Mesenchymal stem cell (in vitro differentiated cells and primary cell): ENCODE data around the gene TMED7.
"Not testable (repeated sequence)": the region's sequence is repeated elsewhere in the genome, so short reads cannot be mapped to it uniquely, and the experiment has no call there.

ENCODE experiments used
- DNase-seq: peaks from one replicate; pipeline ENCODE4 v3.0.0-alpha.2; 2013
- H2AFZ ChIP-seq: one replicate; pipeline ENCODE4 v1.6.1; 2013; ENCODE audit warnings: low read depth, mild to moderate bottlenecking, control low read depth, inconsistent platforms, low read length, moderate library complexity
- H2AK5ac ChIP-seq: 2 replicates; pipeline ENCODE4 v1.6.1; 2013; ENCODE audit warnings: low read length, moderate library complexity, mild to moderate bottlenecking, inconsistent platforms; ENCODE audit not compliant: severe bottlenecking
- H2BK120ac ChIP-seq: one replicate; pipeline ENCODE4 v1.6.1; 2013; ENCODE audit warnings: low read depth, mild to moderate bottlenecking, inconsistent platforms, low read length, moderate library complexity
- H2BK12ac ChIP-seq, 2 experiments: one replicate each; pipeline ENCODE4 v1.6.1; 2013; ENCODE audit warnings: inconsistent platforms in 2 of 2, low read length in 2 of 2, mild to moderate bottlenecking in 2 of 2, moderate library complexity in 2 of 2, control low read depth in 1 of 2
- H2BK15ac ChIP-seq: one replicate; pipeline ENCODE4 v1.6.1; 2013; ENCODE audit warnings: mild to moderate bottlenecking, low read depth, inconsistent platforms; ENCODE audit not compliant: poor library complexity, severe bottlenecking
- H2BK5ac ChIP-seq: 2 replicates; pipeline ENCODE4 v1.6.1; 2013; ENCODE audit warnings: low read depth, mild to moderate bottlenecking, low read length, control low read depth, inconsistent platforms; ENCODE audit not compliant: poor library complexity, severe bottlenecking
- H3K14ac ChIP-seq, 2 experiments: one replicate each; pipeline ENCODE4 v1.6.1; 2013; ENCODE audit warnings: inconsistent platforms in 2 of 2, low read length in 2 of 2, control low read depth in 1 of 2, mild to moderate bottlenecking in 1 of 2, moderate library complexity in 1 of 2
- H3K18ac ChIP-seq, 2 experiments: one replicate each; pipeline ENCODE4 v1.6.1; 2013; ENCODE audit warnings: inconsistent platforms in 2 of 2, low read length in 2 of 2, control low read depth in 1 of 2, low read depth in 1 of 2, mild to moderate bottlenecking in 1 of 2
- H3K23ac ChIP-seq, 2 experiments: one replicate each; pipeline ENCODE4 v1.6.1; 2013; ENCODE audit warnings: inconsistent platforms in 2 of 2, low read length in 2 of 2, mild to moderate bottlenecking in 2 of 2, moderate library complexity in 2 of 2, control low read depth in 1 of 2
- H3K27ac ChIP-seq: 2 replicates; pipeline ENCODE4 v1.5.1; 2013; ENCODE audit warnings: mild to moderate bottlenecking, moderate library complexity, low read length, control low read depth, inconsistent platforms; ENCODE audit not compliant: poor library complexity, severe bottlenecking
- H3K27me3 ChIP-seq, 2 experiments: 2 replicates each; pipeline versions ENCODE4 v1.6.1 to v1.7.0; 2013; ENCODE audit warnings: low read length in 2 of 2, mild to moderate bottlenecking in 2 of 2, moderate library complexity in 2 of 2, control low read depth in 1 of 2, inconsistent platforms in 1 of 2; ENCODE audit not compliant: control insufficient read depth in 1 of 2, insufficient read depth in 1 of 2
- H3K36me3 ChIP-seq, 2 experiments: 2 replicates each; pipeline versions ENCODE4 v1.6.1 to v1.7.0; 2013; ENCODE audit warnings: low read length in 2 of 2, control low read depth in 1 of 2, inconsistent platforms in 1 of 2, low read depth in 1 of 2, mild to moderate bottlenecking in 1 of 2; ENCODE audit not compliant: insufficient read depth in 2 of 2, control insufficient read depth in 1 of 2
- H3K4ac ChIP-seq, 2 experiments: one replicate each; pipeline ENCODE4 v1.6.1; 2013; ENCODE audit warnings: inconsistent platforms in 2 of 2, low read length in 2 of 2, mild to moderate bottlenecking in 2 of 2, moderate library complexity in 2 of 2, control low read depth in 1 of 2, low read depth in 1 of 2
- H3K4me1 ChIP-seq: 2 replicates; pipeline ENCODE4 v1.6.1; 2013; ENCODE audit warnings: low read depth, low read length, control low read depth; ENCODE audit not compliant: control insufficient read depth, insufficient read depth
- H3K4me2 ChIP-seq: 2 replicates; pipeline ENCODE4 v1.6.1; 2013; ENCODE audit warnings: low read length, mild to moderate bottlenecking, inconsistent platforms; ENCODE audit not compliant: poor library complexity, severe bottlenecking
- H3K4me3 ChIP-seq, 2 experiments: 2 replicates each; pipeline versions ENCODE4 v1.5.1 to v1.7.0; 2013; ENCODE audit warnings: low read length in 2 of 2, mild to moderate bottlenecking in 2 of 2, control low read depth in 1 of 2, low read depth in 1 of 2; ENCODE audit not compliant: insufficient read depth in 1 of 2
- H3K79me1 ChIP-seq: replicated peaks from 2 replicates; pipeline ENCODE4 v1.6.1; 2013; ENCODE audit warnings: mild to moderate bottlenecking, control low read depth, low read length, inconsistent platforms; ENCODE audit not compliant: poor library complexity, severe bottlenecking
- H3K9ac ChIP-seq: 2 replicates; pipeline ENCODE4 v1.7.0; 2013; ENCODE audit warnings: mild to moderate bottlenecking, low read length, moderate library complexity
- H3K9me3 ChIP-seq: 2 replicates; pipeline ENCODE4 v1.7.0; 2013; ENCODE audit warnings: mild to moderate bottlenecking, low read length; ENCODE audit not compliant: control insufficient read depth
- H4K8ac ChIP-seq: one replicate; pipeline ENCODE4 v1.6.1; 2013; ENCODE audit warnings: inconsistent platforms, mild to moderate bottlenecking, low read length, moderate library complexity
- H4K91ac ChIP-seq: one replicate; pipeline ENCODE4 v1.6.1; 2013; ENCODE audit warnings: mild to moderate bottlenecking, low read length, inconsistent platforms
- WGBS: methylation state at CpG from one replicate; pipeline ENCODE4 v1.1.7; 2013; ENCODE audit warnings: mixed read lengths; 5-methylcytosine and 5-hydroxymethylcytosine counted together

TMED7 gene

GRCh38 chr5:115648056-115648455 is 22.2 kb upstream of the TMED7 start:
- no peak overlapping the region for H3K23ac ChIP-seq
- no peak overlapping the region for H3K9ac ChIP-seq
- no peaks in the 10 kb centered on the region for H3K79me1 ChIP-seq
- H3K18ac ChIP-seq: no peak overlapping the region
- no peak overlapping the region for H2BK120ac ChIP-seq
- no peak overlapping the region for H4K91ac ChIP-seq
- H2AFZ ChIP-seq: no peak overlapping the region
- no peak overlapping the region for H3K4me3 ChIP-seq
- no peak overlapping the region for H3K14ac ChIP-seq
- H4K8ac ChIP-seq: no peak overlapping the region
- no peaks in the 10 kb centered on the region for H3K9me3 ChIP-seq
- no peak overlapping the region for H3K27ac ChIP-seq
- H2AK5ac ChIP-seq: no peak overlapping the region
- H3K4me2 ChIP-seq: no peak overlapping the region
- H3K4me1 ChIP-seq: no peaks in the 10 kb centered on the region
- H2BK12ac ChIP-seq: no peak overlapping the region
- H2BK5ac ChIP-seq: no peak overlapping the region
- H2BK15ac ChIP-seq: no peak overlapping the region
- peaks cover 0 to 5% of the 10 kb centered on the region in 2 experiments for H3K27me3 ChIP-seq
- WGBS: 90% methylated on average over 3 of the region's 3 CpGs
- DNase-seq: no peak
- no peaks in the 10 kb centered on the region for H3K36me3 ChIP-seq
- no peak overlapping the region for H3K4ac ChIP-seq

- H3K9me3 ChIP-seq, H3K4me2 ChIP-seq, H2BK15ac ChIP-seq, H3K4ac ChIP-seq, H2BK12ac ChIP-seq, H3K4me3 ChIP-seq, H3K23ac ChIP-seq, H3K9ac ChIP-seq, H4K91ac ChIP-seq, H2AFZ ChIP-seq, H3K18ac ChIP-seq, H3K27me3 ChIP-seq, H3K36me3 ChIP-seq, DNase-seq, H3K27ac ChIP-seq, H2AK5ac ChIP-seq, H3K79me1 ChIP-seq, H2BK5ac ChIP-seq, H4K8ac ChIP-seq, H3K4me1 ChIP-seq, H3K14ac ChIP-seq, H2BK120ac ChIP-seq: not testable (repeated sequence)
- WGBS: 90% methylated on average over 1 of the region's 5 CpGs
Measured at GRCh38 chr5:115645386-115645785, 19.6 kb upstream of the TMED7 start.

DNA sequence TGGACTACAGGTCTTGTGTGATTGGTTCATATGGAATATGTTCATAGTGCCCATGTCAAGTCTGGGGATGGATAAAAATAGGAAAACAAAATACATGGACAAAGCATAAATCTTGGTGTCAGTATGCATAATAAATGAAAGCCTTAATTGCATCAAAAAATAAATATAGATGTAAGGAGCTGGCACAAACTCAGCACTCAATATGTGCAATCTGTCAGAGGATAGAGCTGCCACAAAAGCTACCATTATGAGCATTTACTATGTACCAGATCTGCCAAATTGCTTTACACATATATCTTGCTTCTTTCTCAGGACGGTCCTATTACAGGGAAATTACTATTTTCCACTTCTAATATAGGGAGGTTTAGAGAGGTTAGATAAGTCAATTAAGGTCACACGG is 18.2 kb upstream of the TMED7 start:
- no peak overlapping the region for H3K4me2 ChIP-seq
- H3K27me3 ChIP-seq: peaks cover 0 to 13% of the 10 kb centered on the region in 2 experiments
- no peaks in the 10 kb centered on the region for H3K9me3 ChIP-seq
- no peaks in the 10 kb centered on the region for H3K4me1 ChIP-seq
- no peak overlapping the region for H3K4me3 ChIP-seq
- no peak overlapping the region for H4K91ac ChIP-seq
- H3K14ac ChIP-seq: no peak overlapping the region
- WGBS: no CpG with 5 or more reads among the region's 2 CpGs
- no peak overlapping the region for H2BK120ac ChIP-seq
- no peak overlapping the region for H2BK12ac ChIP-seq
- H2BK15ac ChIP-seq: no peak overlapping the region
- no peaks in the 10 kb centered on the region for H3K36me3 ChIP-seq
- no peak overlapping the region for H3K4ac ChIP-seq
- H3K27ac ChIP-seq: no peak overlapping the region
- H4K8ac ChIP-seq: no peak overlapping the region
- no peaks in the 10 kb centered on the region for H3K79me1 ChIP-seq
- H2AFZ ChIP-seq: no peak overlapping the region
- no peak overlapping the region for H2AK5ac ChIP-seq
- no peak overlapping the region for H3K18ac ChIP-seq
- H3K9ac ChIP-seq: no peak overlapping the region
- no peak overlapping the region for H3K23ac ChIP-seq
- DNase-seq: no peak
- no peak overlapping the region for H2BK5ac ChIP-seq

GRCh38 chr5:115641948-115642347 is 16.1 kb upstream of the TMED7 start:
- H3K27ac ChIP-seq: no peak overlapping the region
- H3K9me3 ChIP-seq: no peaks in the 10 kb centered on the region
- H3K4ac ChIP-seq: no peak overlapping the region
- no peak overlapping the region for H4K91ac ChIP-seq
- H3K4me2 ChIP-seq: no peak overlapping the region
- H3K27me3 ChIP-seq: peaks cover 0 to 29% of the 10 kb centered on the region in 2 experiments
- H3K79me1 ChIP-seq: no peaks in the 10 kb centered on the region
- H3K23ac ChIP-seq: no peak overlapping the region
- no peak for DNase-seq
- no peak overlapping the region for H2AFZ ChIP-seq
- WGBS: no CpG with 5 or more reads among the region's 1 CpG
- no peak overlapping the region for H2BK15ac ChIP-seq
- H3K36me3 ChIP-seq: no peaks in the 10 kb centered on the region
- no peak overlapping the region for H3K14ac ChIP-seq
- no peak overlapping the region for H3K18ac ChIP-seq
- no peak overlapping the region for H4K8ac ChIP-seq
- H2BK120ac ChIP-seq: no peak overlapping the region
- no peak overlapping the region for H2BK5ac ChIP-seq
- H2BK12ac ChIP-seq: no peak overlapping the region
- H3K4me3 ChIP-seq: no peak overlapping the region
- no peaks in the 10 kb centered on the region for H3K4me1 ChIP-seq
- no peak overlapping the region for H2AK5ac ChIP-seq
- no peak overlapping the region for H3K9ac ChIP-seq
